ENCODE data around the gene RAD54L2.
"Not testable (repeated sequence)": the region's sequence is repeated elsewhere in the genome, so short reads cannot be mapped to it uniquely, and the experiment has no call there.

Gene RAD54L2

DNA sequence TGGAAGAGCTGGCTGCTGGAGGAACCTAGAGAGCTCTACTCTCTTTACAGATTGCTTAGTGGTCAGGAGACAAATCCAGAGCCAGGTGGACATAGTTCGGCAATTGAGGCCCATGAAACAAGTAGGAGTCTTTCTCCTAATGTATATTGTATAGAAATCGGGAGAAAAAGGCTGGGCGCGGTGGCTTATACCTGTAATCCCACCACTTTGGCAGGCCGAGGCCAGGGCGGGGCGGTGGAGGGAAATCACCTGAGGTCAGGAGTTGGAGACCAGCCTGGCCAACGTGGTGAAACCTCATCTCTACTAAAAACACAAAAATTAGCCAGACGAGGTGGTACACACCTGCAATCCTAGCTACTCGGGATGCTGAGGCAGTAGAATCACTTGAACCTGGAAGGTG lies 10.8 kb downstream of the RAD54L2 start:
- no peak overlapping the region for H3K27ac ChIP-seq
- TF ChIP-seq CTCF (conservative IDR thresholded peaks at IDR 0.05), result no peak

- no peak overlapping the region for H3K27ac ChIP-seq
- no peak for TF ChIP-seq CTCF (conservative IDR thresholded peaks at IDR 0.05)
These were observed 11.7 kb downstream of the RAD54L2 start for GRCh38 chr3:51550080-51550819.

DNA sequence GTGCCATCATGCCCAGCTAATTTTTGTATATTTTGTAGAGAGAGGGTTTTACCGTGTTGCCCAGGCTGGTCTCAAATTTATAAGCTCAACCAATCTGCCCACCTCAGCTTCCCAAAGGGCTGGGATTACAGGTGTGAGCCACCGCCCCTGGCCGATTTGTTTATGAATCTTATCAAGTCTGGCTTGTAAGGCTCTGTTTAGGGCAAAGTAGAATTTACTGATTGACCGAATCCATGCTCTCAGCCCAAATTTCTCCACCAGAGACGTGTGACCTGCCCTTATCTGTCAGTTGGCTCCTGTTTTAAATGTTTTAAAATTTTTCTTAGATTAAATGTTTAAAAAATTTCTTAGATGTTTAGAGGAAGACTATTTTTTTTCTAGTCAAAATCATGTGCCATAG lies 19.5 kb downstream of the RAD54L2 start:
- H3K27ac ChIP-seq, result peak overlapping the region; percentile 48; the same call in 1 of the 2 replicates
- TF ChIP-seq CTCF (conservative IDR thresholded peaks at IDR 0.05), result no peak

DNA sequence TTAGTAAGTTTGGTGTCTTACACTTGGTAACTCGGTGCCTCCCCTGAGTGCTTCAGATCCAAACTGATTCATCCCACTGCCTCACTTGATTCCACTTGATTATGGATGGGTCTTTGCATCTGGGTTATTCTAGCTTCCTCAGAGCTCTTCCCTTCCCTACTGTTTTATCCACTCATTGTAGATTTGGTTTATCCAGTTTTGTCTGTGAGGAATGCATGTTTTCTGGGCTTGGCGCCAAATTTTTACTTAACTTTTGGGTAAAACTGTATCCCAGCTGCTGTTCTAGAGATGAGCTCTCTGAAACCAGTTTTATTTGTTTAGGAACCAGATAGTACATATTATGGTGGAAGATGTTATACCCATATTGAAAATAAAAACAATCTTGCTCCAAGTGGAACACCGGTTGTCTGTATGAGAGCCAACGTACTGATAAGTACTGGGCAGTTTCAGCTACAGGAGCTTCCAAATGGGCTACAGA lies 20.9 kb downstream of the RAD54L2 start:
- TF ChIP-seq CTCF (conservative IDR thresholded peaks at IDR 0.05), result no peak
- H3K27ac ChIP-seq, result peak overlapping the region; percentile 48

- TF ChIP-seq CTCF (conservative IDR thresholded peaks at IDR 0.05), result no peak
These were observed 21.4 kb downstream of the RAD54L2 start for GRCh38 chr3:51559961-51560360.

GRCh38 chr3:51562403-51562802 lies 23.9 kb downstream of the RAD54L2 start:
- not testable (repeated sequence) for H3K27ac ChIP-seq

More at GRCh38 chr3:51559961-51560360, 21.4 kb downstream of the RAD54L2 start:
- H3K27ac ChIP-seq, result peak overlapping the region; percentile 48

- no peak for TF ChIP-seq CTCF (conservative IDR thresholded peaks at IDR 0.05)
- no peak overlapping the region for H3K27ac ChIP-seq
These were observed 29.5 kb downstream of the RAD54L2 start for GRCh38 chr3:51568036-51568435.

DNA sequence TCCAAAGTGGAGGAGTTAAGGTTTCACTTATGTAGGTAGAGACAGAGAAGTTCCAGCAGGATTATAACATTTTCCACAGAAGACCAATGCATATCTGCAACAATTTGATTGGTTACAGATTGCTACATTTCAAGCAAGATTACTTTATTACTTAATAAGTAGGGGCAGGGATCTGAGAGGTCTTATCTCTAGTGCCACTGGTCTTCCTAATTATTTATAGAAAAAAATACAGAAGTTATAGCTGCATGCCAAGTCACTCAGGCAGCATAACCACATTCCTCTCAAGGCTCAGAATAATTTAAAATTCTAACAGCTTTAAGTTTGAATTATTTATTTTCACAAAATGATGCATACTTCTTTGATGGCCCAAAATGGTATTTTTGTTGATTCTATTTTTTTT lies 30.5 kb downstream of the RAD54L2 start:
- no peak overlapping the region for H3K27ac ChIP-seq

More for the DNA sequence above, 30.5 kb downstream of the RAD54L2 start:
- TF ChIP-seq CTCF (conservative IDR thresholded peaks at IDR 0.05), result no peak
